Astrocyte (in vitro differentiated cells and primary cell): Measurements from ENCODE around the gene QTRT2. TPM values are rescaled to one million over a fixed set of nuclear protein-coding genes. Genes with fewer than 3 reads are reported as not detected.

Source experiments
- DNase-seq: peaks from one replicate; pipeline ENCODE4 v3.0.0-alpha.2; 2010; ENCODE audit warnings: low read depth
- FAIRE-seq: peaks from 2 replicates; lab custom pipeline; 2011; peaks lifted over from hg19 to GRCh38; lab: Jason Lieb, UNC
- H2AFZ ChIP-seq: 2 replicates; pipeline ENCODE4 v1.6.0; 2012; ENCODE audit warnings: low read depth, low read length, inconsistent platforms
- H3K27ac ChIP-seq: 2 replicates; pipeline ENCODE4 v1.5.1; 2011; ENCODE audit warnings: low read depth, low read length, inconsistent platforms
- H3K27me3 ChIP-seq: 2 replicates; pipeline ENCODE4 v1.6.0; 2011; ENCODE audit warnings: low read length, inconsistent platforms; ENCODE audit not compliant: insufficient read depth
- H3K36me3 ChIP-seq: 2 replicates; pipeline ENCODE4 v1.5.1; 2011; ENCODE audit warnings: low read length, inconsistent platforms; ENCODE audit not compliant: insufficient read depth
- H3K4me1 ChIP-seq: 2 replicates; pipeline ENCODE4 v1.5.1; 2011; ENCODE audit warnings: low read length, inconsistent platforms; ENCODE audit not compliant: insufficient read depth
- H3K4me2 ChIP-seq: 2 replicates; pipeline ENCODE4 v1.6.0; 2012; ENCODE audit warnings: low read length, inconsistent platforms
- H3K4me3 ChIP-seq: 2 replicates; pipeline ENCODE4 v1.5.1; 2011; ENCODE audit warnings: low read depth, mild to moderate bottlenecking, low read length, inconsistent platforms; ENCODE audit not compliant: insufficient read depth
- H3K79me2 ChIP-seq: 2 replicates; pipeline ENCODE4 v1.6.0; 2012; ENCODE audit warnings: mild to moderate bottlenecking, low read length, inconsistent platforms; ENCODE audit not compliant: insufficient read depth
- H3K9ac ChIP-seq: 2 replicates; pipeline ENCODE4 v1.6.0; 2012; ENCODE audit warnings: mild to moderate bottlenecking, low read length, inconsistent platforms
- H3K9me3 ChIP-seq: 2 replicates; pipeline ENCODE4 v1.5.1; 2012; ENCODE audit warnings: low read depth, mild to moderate bottlenecking, low read length, inconsistent platforms; ENCODE audit not compliant: insufficient read depth
- H4K20me1 ChIP-seq: 2 replicates; pipeline ENCODE4 v1.6.0; 2012; ENCODE audit warnings: low read length, inconsistent platforms; ENCODE audit not compliant: insufficient read depth
- H3K27ac Mint-ChIP-seq: one replicate; pipeline ENCODE4 v1.8.0; 2021; ENCODE audit warnings: mild to moderate bottlenecking, mixed read lengths; ENCODE audit not compliant: unreplicated experiment
- H3K27me3 Mint-ChIP-seq: one replicate; pipeline ENCODE4 v1.8.0; 2021; ENCODE audit warnings: low read depth, mixed read lengths; ENCODE audit not compliant: unreplicated experiment
- H3K36me3 Mint-ChIP-seq: one replicate; pipeline ENCODE4 v1.8.0; 2021; ENCODE audit warnings: low read depth, mixed read lengths; ENCODE audit not compliant: unreplicated experiment
- H3K4me1 Mint-ChIP-seq: one replicate; pipeline ENCODE4 v1.8.0; 2021; ENCODE audit warnings: low read depth, mixed read lengths; ENCODE audit not compliant: unreplicated experiment
- H3K4me3 Mint-ChIP-seq: one replicate; pipeline ENCODE4 v1.8.0; 2021; ENCODE audit warnings: mild to moderate bottlenecking, moderate library complexity, mixed read lengths; ENCODE audit not compliant: unreplicated experiment
- H3K9me3 Mint-ChIP-seq: one replicate; pipeline ENCODE4 v1.8.0; 2021; ENCODE audit warnings: mild to moderate bottlenecking, mixed read lengths; ENCODE audit not compliant: unreplicated experiment
- CTCF ChIP-seq: IDR thresholded peaks from 2 replicates; pipeline ENCODE4 v1.5.1; 2011; ENCODE audit warnings: low read depth, mild to moderate bottlenecking, inconsistent platforms, low read length, moderate library complexity; ENCODE audit not compliant: insufficient read depth
- EZH2 ChIP-seq: IDR thresholded peaks from 2 replicates; pipeline ENCODE4 v1.6.1; 2012; ENCODE audit warnings: mild to moderate bottlenecking, low read length, inconsistent platforms; ENCODE audit not compliant: insufficient read depth
- total RNA-seq: library from RNA; stranded (reverse); gene quantifications from 2 replicates; pipeline ENCODE4 v1.2.1, GENCODE V29; 2021

QTRT2 gene
- total RNA-seq, 1 donor from 2014 or later: 22.7 TPM

GRCh38 chr3:114128231-114128630 lies 71.7 kb downstream of the QTRT2 start:
- Histone ChIP-seq H3K27ac (no peak overlapping the region), H3K9me3 (no peaks in the 10 kb centered on the region), H3K36me3 (no peaks in the 10 kb centered on the region), H3K9ac (no peak overlapping the region), H3K4me2 (no peak overlapping the region), H3K79me2 (no peaks in the 10 kb centered on the region), H2AFZ (no peak overlapping the region), H3K27me3 (no peaks in the 10 kb centered on the region), H3K4me3 (no peak overlapping the region), H4K20me1 (no peaks in the 10 kb centered on the region), H3K4me1 (peaks cover 8% of the 10 kb centered on the region)
- Mint-ChIP-seq H3K27me3 (no peaks in the 10 kb centered on the region), H3K9me3 (peaks cover 1% of the 10 kb centered on the region), H3K27ac (no peak overlapping the region), H3K4me1 (no peaks in the 10 kb centered on the region), H3K4me3 (no peak overlapping the region), H3K36me3 (no peaks in the 10 kb centered on the region)
- FAIRE-seq: peak; percentile 13
- DNase-seq: no peak
- TF ChIP-seq EZH2: no peak
- no peak for TF ChIP-seq CTCF

- H3K27me3 Mint-ChIP-seq: no peaks in the 10 kb centered on the region
- no peaks in the 10 kb centered on the region for H3K27me3 ChIP-seq
- no peak overlapping the region for H3K4me3 ChIP-seq
- FAIRE-seq: no peak
- peaks cover 1% of the 10 kb centered on the region for H3K9me3 Mint-ChIP-seq
- H3K4me3 Mint-ChIP-seq: no peak overlapping the region
- no peak overlapping the region for H3K9ac ChIP-seq
- peaks cover 8% of the 10 kb centered on the region for H3K4me1 ChIP-seq
- H3K79me2 ChIP-seq: no peaks in the 10 kb centered on the region
- TF ChIP-seq EZH2 (no peak), CTCF (no peak)
- DNase-seq: no peak
- no peaks in the 10 kb centered on the region for H3K36me3 Mint-ChIP-seq
- H3K27ac Mint-ChIP-seq: no peak overlapping the region
- no peaks in the 10 kb centered on the region for H3K9me3 ChIP-seq
- H3K36me3 ChIP-seq: no peaks in the 10 kb centered on the region
- H4K20me1 ChIP-seq: no peaks in the 10 kb centered on the region
- H3K4me1 Mint-ChIP-seq: no peaks in the 10 kb centered on the region
- peak overlapping the region; percentile 15 for H2AFZ ChIP-seq
- H3K4me2 ChIP-seq: no peak overlapping the region
- H3K27ac ChIP-seq: no peak overlapping the region
These were observed 72.3 kb downstream of the QTRT2 start for GRCh38 chr3:114128826-114129225.

- no peak overlapping the region for H3K27ac Mint-ChIP-seq
- Histone ChIP-seq H3K27me3 (no peaks in the 10 kb centered on the region), H3K9ac (no peak overlapping the region), H3K27ac (no peak overlapping the region), H3K4me3 (no peak overlapping the region), H4K20me1 (no peaks in the 10 kb centered on the region), H3K4me1 (peaks cover 8% of the 10 kb centered on the region), H3K4me2 (no peak overlapping the region), H2AFZ (no peak overlapping the region), H3K79me2 (no peaks in the 10 kb centered on the region), H3K9me3 (no peaks in the 10 kb centered on the region), H3K36me3 (no peaks in the 10 kb centered on the region)
- peaks cover 1% of the 10 kb centered on the region for H3K9me3 Mint-ChIP-seq
- H3K36me3 Mint-ChIP-seq: no peaks in the 10 kb centered on the region
- TF ChIP-seq CTCF: no peak
- no peak for TF ChIP-seq EZH2
- FAIRE-seq (no peak), DNase-seq (no peak)
- H3K27me3 Mint-ChIP-seq: no peaks in the 10 kb centered on the region
- H3K4me3 Mint-ChIP-seq: no peak overlapping the region
- H3K4me1 Mint-ChIP-seq: no peaks in the 10 kb centered on the region
These were observed 76.0 kb downstream of the QTRT2 start for GRCh38 chr3:114132500-114132899.
